Measurements from ENCODE around the gene IP6K1. TPM values are rescaled to one million over a fixed set of nuclear protein-coding genes. Genes with fewer than 3 reads are reported as not detected.
"Not testable (repeated sequence)": the region's sequence is repeated elsewhere in the genome, so short reads cannot be mapped to it uniquely, and the experiment has no call there.

The IP6K1 gene
- total and polyA plus RNA-seq, 2 donors (not counting 1 experiment from before 2014, with no cell fraction given), result 27.8 to 77.8 TPM

DNA sequence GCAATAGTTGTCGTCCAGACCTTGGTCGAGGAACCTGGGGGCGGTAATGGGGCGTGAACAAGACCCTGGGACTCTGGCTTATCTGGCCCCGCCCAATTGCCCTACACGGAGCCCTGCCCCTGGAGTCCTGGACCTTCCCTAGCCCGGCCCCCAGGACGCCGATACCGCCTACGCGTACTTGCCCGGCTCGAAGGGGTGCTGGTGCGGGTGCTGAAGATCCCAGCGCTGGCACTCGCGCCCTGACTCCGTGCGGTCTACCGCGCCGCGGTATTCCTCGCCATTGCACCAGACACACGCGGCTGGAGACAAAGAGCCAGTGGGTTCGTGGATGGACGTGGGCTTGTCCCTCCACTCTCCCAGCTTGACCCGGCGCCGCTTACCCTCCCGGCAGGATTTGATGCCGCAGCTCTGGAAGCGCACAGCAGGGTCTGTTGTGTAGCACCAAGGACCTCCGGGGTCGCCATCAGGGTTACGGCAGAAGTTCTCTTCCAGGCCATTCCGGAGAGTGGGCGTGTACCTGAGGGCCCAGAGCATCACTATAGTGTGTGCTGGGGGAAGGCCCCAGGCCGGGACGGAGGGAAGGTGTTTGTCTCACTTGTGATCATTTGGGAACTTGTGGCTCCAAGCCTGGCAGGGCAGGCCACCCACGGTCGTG, 99.4 kb downstream of the IP6K1 start:
- H3K9me3 Mint-ChIP-seq (ENCODE audit: insufficient read depth); DNase-seq; H3K4me2 ChIP-seq (replicated peaks; ENCODE audit: low read depth, low read length, poor library complexity, severe bottlenecking); H3K9me3 ChIP-seq (ENCODE audit: control extremely low read depth in 1 of 3, control insufficient read depth in 2 of 3, insufficient read depth in 1 of 3, low read length in 2 of 3); H3K27ac Mint-ChIP-seq; POLR2A ChIA-PET; intact Hi-C loops (cut with micrococcal nuclease); CTCF ChIA-PET; H4K20me1 ChIP-seq (ENCODE audit: control insufficient read depth, insufficient read depth, low read length, poor library complexity, severe bottlenecking); H3K27me3 Mint-ChIP-seq; H3K27ac ChIP-seq (ENCODE audit: low read length in 2 of 2): not testable (repeated sequence)
- peaks cover 16 to 38% of the 10 kb centered on the region in 2 donors for H3K4me1 ChIP-seq (ENCODE audit: control insufficient read depth in 2 of 2, insufficient read depth in 2 of 2, low read length in 2 of 2)
- H2AFZ ChIP-seq (ENCODE audit: insufficient read depth, low read depth, low read length, poor library complexity, severe bottlenecking), result peak overlapping the region; percentile 64
- 19% methylated on average over 42 of the region's 44 CpGs for WGBS (ENCODE audit: insufficient coverage)
- Mint-ChIP-seq H3K4me3 (peak overlapping the region; percentile 97), H3K4me1 (peaks cover 37% of the 10 kb centered on the region)
- peak; percentile 25 for ATAC-seq (ENCODE audit: low read depth)
- H3K27me3 ChIP-seq (replicated peaks in 1 of 4; ENCODE audit: control extremely low read depth in 1 of 4, control insufficient read depth in 3 of 4, insufficient read depth in 4 of 4, low read length in 3 of 4), result peaks cover 0 to 13% (median 0%) of the 10 kb centered on the region in 4 experiments
- H3K79me2 ChIP-seq (ENCODE audit: control insufficient read depth, insufficient read depth, low read length), result peaks cover 21% of the 10 kb centered on the region
- peaks cover 0 to 16% of the 10 kb centered on the region in 2 experiments for H3K36me3 ChIP-seq (replicated peaks in 1 of 2; ENCODE audit: control extremely low read depth in 1 of 2, control insufficient read depth in 1 of 2, extremely low read depth in 1 of 2, insufficient read depth in 2 of 2, low read length in 1 of 2)
- H3K9ac ChIP-seq (ENCODE audit: low read length), result peak overlapping the region; percentile 55
- H3K4me3 ChIP-seq (ENCODE audit: control extremely low read depth in 1 of 5, extremely low read depth in 1 of 5, insufficient read depth in 1 of 5, low read depth in 2 of 5, low read length in 4 of 5), result peak overlapping the region in 4 of 5 experiments; percentile 28 to 57 (median 40)

DNA sequence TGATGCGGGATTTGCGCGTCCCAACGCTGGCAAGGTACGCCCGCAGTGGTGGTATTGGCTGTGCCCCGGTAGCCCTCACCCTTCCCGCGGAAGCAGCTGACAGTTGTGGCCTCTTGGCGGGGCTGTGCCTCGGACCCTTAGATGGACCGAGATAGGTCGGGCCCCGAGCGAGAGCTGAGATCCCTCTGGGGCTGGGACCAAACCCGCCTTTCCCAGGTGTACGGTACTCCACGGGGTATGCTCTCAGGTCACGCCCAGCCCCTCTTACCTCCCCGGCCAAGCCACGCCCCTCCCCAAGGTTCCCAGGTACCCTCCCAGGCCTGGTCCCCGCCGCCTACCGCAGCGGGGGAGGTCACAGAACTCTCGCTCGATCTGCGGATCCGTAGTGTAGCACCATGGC, 100.0 kb downstream of the IP6K1 start:
- H3K9me3 ChIP-seq (ENCODE audit: control extremely low read depth in 1 of 3, control insufficient read depth in 2 of 3, insufficient read depth in 1 of 3, low read length in 2 of 3); H4K20me1 ChIP-seq (ENCODE audit: control insufficient read depth, insufficient read depth, low read length, poor library complexity, severe bottlenecking); intact Hi-C loops (cut with micrococcal nuclease); H3K9me3 Mint-ChIP-seq (ENCODE audit: insufficient read depth); POLR2A ChIA-PET; H3K27me3 Mint-ChIP-seq; H3K27ac ChIP-seq (ENCODE audit: low read length in 2 of 2); H3K4me2 ChIP-seq (replicated peaks; ENCODE audit: low read depth, low read length, poor library complexity, severe bottlenecking); CTCF ChIA-PET: not testable (repeated sequence)
- Mint-ChIP-seq H3K27ac (peak overlapping the region; percentile 53), H3K4me3 (peak overlapping the region; percentile 97), H3K4me1 (peaks cover 36% of the 10 kb centered on the region)
- 4% methylated on average over 20 of the region's 29 CpGs for WGBS (ENCODE audit: insufficient coverage)
- peak; percentile 54 for DNase-seq
- peak overlapping the region; percentile 64 for H2AFZ ChIP-seq (ENCODE audit: insufficient read depth, low read depth, low read length, poor library complexity, severe bottlenecking)
- peaks cover 20% of the 10 kb centered on the region for H3K79me2 ChIP-seq (ENCODE audit: control insufficient read depth, insufficient read depth, low read length)
- peak overlapping the region in 4 of 5 experiments; percentile 28 to 57 (median 40) for H3K4me3 ChIP-seq (ENCODE audit: control extremely low read depth in 1 of 5, extremely low read depth in 1 of 5, insufficient read depth in 1 of 5, low read depth in 2 of 5, low read length in 4 of 5)
- peaks cover 0 to 13% (median 0%) of the 10 kb centered on the region in 4 experiments for H3K27me3 ChIP-seq (replicated peaks in 1 of 4; ENCODE audit: control extremely low read depth in 1 of 4, control insufficient read depth in 3 of 4, insufficient read depth in 4 of 4, low read length in 3 of 4)
- ATAC-seq (ENCODE audit: low read depth), result peak; percentile 18
- H3K36me3 ChIP-seq (replicated peaks in 1 of 2; ENCODE audit: control extremely low read depth in 1 of 2, control insufficient read depth in 1 of 2, extremely low read depth in 1 of 2, insufficient read depth in 2 of 2, low read length in 1 of 2), result peaks cover 0 to 18% of the 10 kb centered on the region in 2 experiments
- H3K9ac ChIP-seq (ENCODE audit: low read length), result peak overlapping the region; percentile 55
- H3K4me1 ChIP-seq (ENCODE audit: control insufficient read depth in 2 of 2, insufficient read depth in 2 of 2, low read length in 2 of 2), result peaks cover 16 to 36% of the 10 kb centered on the region in 2 donors

DNA sequence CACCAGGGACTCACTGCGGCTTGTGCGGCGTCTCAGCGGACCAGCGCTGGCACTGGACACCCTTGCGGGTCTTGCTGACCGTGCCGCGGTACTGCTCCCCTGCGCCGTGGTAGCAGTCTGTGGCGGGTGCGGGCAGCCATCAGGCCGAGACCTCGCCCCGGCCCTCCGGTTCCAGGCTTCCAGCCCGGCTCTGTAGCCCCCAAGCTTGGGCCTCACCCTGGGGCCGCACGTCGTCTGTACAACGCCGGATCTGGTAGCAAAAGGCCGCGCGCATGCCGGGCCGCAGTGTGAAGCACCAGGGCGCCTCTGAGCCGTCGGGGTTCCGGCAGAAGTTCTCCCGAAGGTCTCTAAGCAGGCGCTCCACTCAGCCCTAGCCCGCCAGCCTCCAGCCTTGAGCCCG, 100.5 kb downstream of the IP6K1 start:
- WGBS (ENCODE audit: insufficient coverage), result 36% methylated on average over 28 of the region's 36 CpGs
- ATAC-seq (ENCODE audit: low read depth); CTCF ChIA-PET; H3K27ac Mint-ChIP-seq; intact Hi-C loops (cut with micrococcal nuclease); H2AFZ ChIP-seq (ENCODE audit: insufficient read depth, low read depth, low read length, poor library complexity, severe bottlenecking); H3K9me3 ChIP-seq (ENCODE audit: control extremely low read depth in 1 of 3, control insufficient read depth in 2 of 3, insufficient read depth in 1 of 3, low read length in 2 of 3); H3K4me3 ChIP-seq (ENCODE audit: control extremely low read depth in 1 of 5, extremely low read depth in 1 of 5, insufficient read depth in 1 of 5, low read depth in 2 of 5, low read length in 4 of 5); H3K27ac ChIP-seq (ENCODE audit: low read length in 2 of 2); DNase-seq; H3K9ac ChIP-seq (ENCODE audit: low read length); POLR2A ChIA-PET; H4K20me1 ChIP-seq (ENCODE audit: control insufficient read depth, insufficient read depth, low read length, poor library complexity, severe bottlenecking); H3K9me3 Mint-ChIP-seq (ENCODE audit: insufficient read depth); H3K27me3 Mint-ChIP-seq: not testable (repeated sequence)
- peak overlapping the region; percentile 83 for H3K4me3 Mint-ChIP-seq
- Histone ChIP-seq H3K4me2 (replicated peaks; ENCODE audit: low read depth, low read length, poor library complexity, severe bottlenecking) (peak overlapping the region; percentile 15), H3K36me3 (replicated peaks in 1 of 2; ENCODE audit: control extremely low read depth in 1 of 2, control insufficient read depth in 1 of 2, extremely low read depth in 1 of 2, insufficient read depth in 2 of 2, low read length in 1 of 2) (peaks cover 0 to 23% of the 10 kb centered on the region in 2 experiments), H3K27me3 (replicated peaks in 1 of 4; ENCODE audit: control extremely low read depth in 1 of 4, control insufficient read depth in 3 of 4, insufficient read depth in 4 of 4, low read length in 3 of 4) (peaks cover 0 to 13% (median 0%) of the 10 kb centered on the region in 4 experiments), H3K79me2 (ENCODE audit: control insufficient read depth, insufficient read depth, low read length) (peaks cover 15% of the 10 kb centered on the region), H3K4me1 (ENCODE audit: control insufficient read depth in 2 of 2, insufficient read depth in 2 of 2, low read length in 2 of 2) (peaks cover 16 to 33% of the 10 kb centered on the region in 2 donors)
- peaks cover 32% of the 10 kb centered on the region for H3K4me1 Mint-ChIP-seq

DNA sequence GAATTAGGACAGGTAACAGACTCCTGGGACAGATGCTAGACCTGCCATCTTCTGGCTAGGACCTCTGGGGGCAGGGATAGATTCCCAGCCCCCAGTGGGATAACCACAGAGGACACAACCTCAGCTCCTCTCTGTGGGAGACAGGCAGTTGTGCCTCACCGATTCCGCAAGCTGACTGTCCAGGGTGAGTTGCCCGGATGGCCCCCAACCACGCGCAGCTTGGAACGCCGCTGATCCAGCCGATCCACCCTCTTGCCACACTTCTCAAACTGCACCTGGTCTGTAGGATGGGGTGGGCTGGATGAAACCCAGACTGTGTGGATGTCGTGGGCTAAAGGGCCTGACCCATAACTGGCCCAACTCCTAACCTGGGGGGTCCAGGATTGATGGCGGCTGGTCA, 101.2 kb downstream of the IP6K1 start:
- intact Hi-C loops (cut with micrococcal nuclease); H3K9me3 Mint-ChIP-seq (ENCODE audit: insufficient read depth); CTCF ChIA-PET; H3K27me3 Mint-ChIP-seq; H3K9ac ChIP-seq (ENCODE audit: low read length); H3K4me2 ChIP-seq (replicated peaks; ENCODE audit: low read depth, low read length, poor library complexity, severe bottlenecking); H3K9me3 ChIP-seq (ENCODE audit: control extremely low read depth in 1 of 3, control insufficient read depth in 2 of 3, insufficient read depth in 1 of 3, low read length in 2 of 3); ATAC-seq (ENCODE audit: low read depth); H4K20me1 ChIP-seq (ENCODE audit: control insufficient read depth, insufficient read depth, low read length, poor library complexity, severe bottlenecking); POLR2A ChIA-PET; DNase-seq; H3K27ac ChIP-seq (ENCODE audit: low read length in 2 of 2); H2AFZ ChIP-seq (ENCODE audit: insufficient read depth, low read depth, low read length, poor library complexity, severe bottlenecking); H3K79me2 ChIP-seq (ENCODE audit: control insufficient read depth, insufficient read depth, low read length); H3K4me3 ChIP-seq (ENCODE audit: control extremely low read depth in 1 of 5, extremely low read depth in 1 of 5, insufficient read depth in 1 of 5, low read depth in 2 of 5, low read length in 4 of 5); H3K27ac Mint-ChIP-seq: not testable (repeated sequence)
- Histone ChIP-seq H3K27me3 (replicated peaks in 1 of 4; ENCODE audit: control extremely low read depth in 1 of 4, control insufficient read depth in 3 of 4, insufficient read depth in 4 of 4, low read length in 3 of 4) (peaks cover 0 to 13% (median 0%) of the 10 kb centered on the region in 4 experiments), H3K4me1 (ENCODE audit: control insufficient read depth in 2 of 2, insufficient read depth in 2 of 2, low read length in 2 of 2) (peaks cover 12 to 26% of the 10 kb centered on the region in 2 donors), H3K36me3 (replicated peaks in 1 of 2; ENCODE audit: control extremely low read depth in 1 of 2, control insufficient read depth in 1 of 2, extremely low read depth in 1 of 2, insufficient read depth in 2 of 2, low read length in 1 of 2) (peaks cover 0 to 31% of the 10 kb centered on the region in 2 experiments)
- H3K4me1 Mint-ChIP-seq, result peaks cover 25% of the 10 kb centered on the region
- WGBS (ENCODE audit: insufficient coverage), result 100% methylated on average over 1 of the region's 10 CpGs
- peak overlapping the region; percentile 60 for H3K4me3 Mint-ChIP-seq
